NT2/D1 (cell line): ENCODE measurements around the gene CDK15.
"Not testable (repeated sequence)": the region's sequence is repeated elsewhere in the genome, so short reads cannot be mapped to it uniquely, and the experiment has no call there.

Experiments used
- DNase-seq: peaks from one replicate; pipeline ENCODE4 v3.0.0-alpha.2; 2011; ENCODE audit warnings: low read depth, low spot score
- H3K27me3 ChIP-seq: 2 replicates; pipeline ENCODE4 v1.6.0; 2011; ENCODE audit warnings: mild to moderate bottlenecking; ENCODE audit not compliant: insufficient read length, insufficient read depth
- H3K36me3 ChIP-seq: 2 replicates; pipeline ENCODE4 v1.6.1; 2011; ENCODE audit warnings: mild to moderate bottlenecking, low read length, mixed read lengths; ENCODE audit not compliant: insufficient read depth, insufficient read length
- H3K4me1 ChIP-seq: 2 replicates; pipeline ENCODE4 v1.5.1; 2011; ENCODE audit not compliant: insufficient read depth, insufficient read length
- H3K4me3 ChIP-seq: 2 replicates; pipeline ENCODE4 v1.5.1; 2011; ENCODE audit warnings: low read depth; ENCODE audit not compliant: insufficient read length
- H3K9ac ChIP-seq: 2 replicates; pipeline ENCODE4 v1.6.0; 2011; ENCODE audit warnings: low read depth; ENCODE audit not compliant: insufficient read length
- H3K9me3 ChIP-seq: 2 replicates; pipeline ENCODE4 v1.5.1; 2011; ENCODE audit warnings: mild to moderate bottlenecking, low read length; ENCODE audit not compliant: insufficient read depth
- SUZ12 ChIP-seq: IDR thresholded peaks from 2 replicates; pipeline ENCODE4 v1.6.1; 2011; ENCODE audit not compliant: insufficient read length, insufficient read depth; ENCODE audit errors: extremely low read depth
- YY1 ChIP-seq: IDR thresholded peaks from 2 replicates; pipeline ENCODE4 v1.6.1; 2011; ENCODE audit not compliant: insufficient read length, insufficient read depth
- ZNF274 ChIP-seq: IDR thresholded peaks from 2 replicates; pipeline ENCODE4 v1.6.1; 2011; ENCODE audit warnings: mild to moderate bottlenecking, low read depth, low read length

Gene CDK15

DNA sequence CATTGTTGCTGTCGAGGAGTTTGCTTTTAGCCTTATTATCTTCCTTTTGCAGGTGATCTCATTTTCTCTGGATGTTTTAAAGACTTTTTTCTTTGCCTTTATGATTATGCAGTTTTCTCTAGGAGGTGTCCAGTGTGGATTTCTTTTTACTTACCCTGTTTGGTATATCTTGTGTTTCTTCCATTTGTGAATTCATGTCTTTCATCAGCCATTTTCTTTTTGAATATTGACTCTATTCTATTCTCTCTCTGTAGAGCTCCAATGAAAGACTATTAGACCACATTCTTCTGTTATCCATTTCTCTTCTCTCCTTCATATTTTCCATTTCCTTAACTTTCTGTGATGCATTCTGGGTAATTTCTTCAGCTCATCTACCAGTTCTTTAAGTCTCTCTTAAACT lies 34.4 kb downstream of the CDK15 start:
- H3K9ac ChIP-seq, result no peak overlapping the region
- H3K4me3 ChIP-seq, result no peak overlapping the region
- TF ChIP-seq ZNF274 (no peak), YY1 (no peak), SUZ12 (no peak)
- no peak for DNase-seq
- H3K9me3 ChIP-seq, result 0 out of 2 replicates have a peak, but pooled peaks cover 9% of the 10 kb centered on the region
- no peaks in the 10 kb centered on the region for H3K27me3 ChIP-seq
- no peaks in the 10 kb centered on the region for H3K4me1 ChIP-seq
- H3K36me3 ChIP-seq, result no peaks in the 10 kb centered on the region

DNA sequence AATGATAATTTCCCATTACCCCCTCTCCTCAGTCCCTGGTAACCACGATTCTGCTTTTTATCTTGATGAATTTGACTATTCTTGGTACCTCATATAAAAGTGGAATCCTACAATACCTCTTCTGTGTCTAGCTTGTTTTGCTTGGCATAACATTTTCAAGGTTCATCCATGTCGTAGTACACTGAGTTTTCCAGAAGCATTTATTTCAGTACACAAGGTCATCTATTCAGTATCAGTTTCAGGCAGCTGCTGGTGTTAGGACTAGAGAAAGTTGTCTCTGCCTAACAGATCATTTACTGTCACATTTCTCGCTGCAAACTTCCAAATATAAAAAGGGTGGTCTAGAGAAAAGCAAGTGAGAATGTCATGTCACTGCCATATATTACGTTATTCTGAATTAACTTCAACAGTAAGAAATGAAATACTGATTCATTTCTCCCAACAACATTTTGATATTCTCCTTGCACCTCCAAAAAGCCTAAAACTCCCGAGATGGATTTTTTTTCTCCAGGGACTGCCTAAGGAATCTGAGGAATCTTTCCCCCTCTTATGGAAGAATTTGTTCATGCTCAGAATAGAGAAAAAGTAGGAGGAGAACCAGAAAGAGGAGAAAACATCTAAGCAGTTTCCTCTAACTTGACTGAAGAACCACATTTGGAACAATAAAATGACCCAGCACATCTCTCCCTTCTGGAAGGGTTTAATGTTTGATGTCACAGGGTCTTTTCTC lies 36.0 kb downstream of the CDK15 start:
- no peaks in the 10 kb centered on the region for H3K4me1 ChIP-seq
- no peaks in the 10 kb centered on the region for H3K27me3 ChIP-seq
- no peaks in the 10 kb centered on the region for H3K36me3 ChIP-seq
- no peak overlapping the region for H3K4me3 ChIP-seq
- no peak for DNase-seq
- H3K9me3 ChIP-seq, result 0 out of 2 replicates have a peak, but pooled peaks cover 9% of the 10 kb centered on the region
- H3K9ac ChIP-seq, result no peak overlapping the region
- TF ChIP-seq YY1 (no peak), ZNF274 (no peak)

DNA sequence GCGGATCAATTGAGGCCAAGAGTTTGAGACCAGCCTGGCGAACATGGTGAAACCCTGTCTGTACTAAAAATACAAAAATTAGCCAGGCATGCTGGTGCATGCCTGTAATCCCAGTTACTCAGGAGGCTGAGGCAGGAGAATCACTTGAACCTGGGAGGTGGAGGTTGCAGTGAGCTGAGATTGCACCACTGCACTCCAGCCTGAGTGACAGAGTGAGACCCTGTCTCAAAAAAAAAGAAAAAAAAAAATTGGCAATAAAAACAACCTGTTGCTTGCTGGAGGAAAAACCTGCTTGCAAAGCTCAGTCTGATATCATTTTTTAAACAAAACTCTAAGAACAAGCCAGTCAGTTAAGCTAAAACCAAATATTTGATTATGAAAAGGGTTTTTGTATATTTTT lies 38.6 kb downstream of the CDK15 start:
- not testable (repeated sequence) for H3K4me3 ChIP-seq, H3K27me3 ChIP-seq, H3K9me3 ChIP-seq, H3K36me3 ChIP-seq, H3K9ac ChIP-seq, DNase-seq, H3K4me1 ChIP-seq

DNA sequence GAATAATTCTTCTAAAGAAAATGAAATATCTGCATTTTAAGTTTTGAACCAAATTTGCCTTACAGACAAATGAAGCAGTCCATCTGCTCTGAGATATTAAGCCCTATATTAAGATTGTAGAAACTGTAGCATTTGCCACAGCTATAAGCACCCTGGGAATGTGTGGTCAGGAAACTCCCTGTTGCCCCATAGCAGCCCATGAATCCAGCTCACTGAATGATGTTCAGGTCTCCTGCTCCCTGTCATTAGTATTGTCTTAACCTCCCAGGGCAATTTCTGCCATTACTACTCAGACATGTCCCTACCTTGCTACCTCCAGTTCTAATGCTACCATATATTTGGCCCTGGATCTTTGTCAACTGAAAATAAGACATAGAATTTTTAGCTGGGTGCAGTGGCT lies 41.1 kb downstream of the CDK15 start:
- Histone ChIP-seq H3K36me3 (no peaks in the 10 kb centered on the region), H3K9ac (no peak overlapping the region), H3K4me3 (no peak overlapping the region), H3K27me3 (no peaks in the 10 kb centered on the region), H3K9me3 (no peaks in the 10 kb centered on the region), H3K4me1 (no peaks in the 10 kb centered on the region)
- DNase-seq, result no peak
- TF ChIP-seq SUZ12, result no peak
- no peak for TF ChIP-seq ZNF274
- TF ChIP-seq YY1, result no peak

DNA sequence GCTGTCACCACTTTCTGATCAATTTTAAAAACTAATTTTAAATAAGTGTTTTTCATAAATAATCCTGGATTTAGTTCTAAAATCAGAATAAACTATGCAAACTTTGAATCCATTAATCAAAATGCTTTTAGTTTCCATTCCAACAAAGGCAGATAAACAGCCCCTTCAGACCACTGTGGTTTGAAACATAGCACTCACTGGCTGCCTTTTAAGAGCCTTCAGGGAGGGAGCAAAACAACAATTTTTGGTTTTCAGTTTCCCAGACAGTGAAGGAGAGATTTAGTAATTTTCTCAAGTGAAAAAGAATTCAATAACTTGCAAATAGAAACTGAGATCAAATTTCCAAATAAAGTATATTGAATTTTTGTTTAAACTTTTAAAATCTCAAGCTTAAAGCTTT lies 46.1 kb downstream of the CDK15 start:
- H3K4me1 ChIP-seq, result no peaks in the 10 kb centered on the region
- no peak for DNase-seq
- no peak overlapping the region for H3K9ac ChIP-seq
- no peak overlapping the region for H3K4me3 ChIP-seq
- H3K27me3 ChIP-seq, result peaks cover 2% of the 10 kb centered on the region
- TF ChIP-seq ZNF274, result no peak
- TF ChIP-seq YY1, result no peak
- TF ChIP-seq SUZ12, result no peak
- no peaks in the 10 kb centered on the region for H3K36me3 ChIP-seq
- no peaks in the 10 kb centered on the region for H3K9me3 ChIP-seq

DNA sequence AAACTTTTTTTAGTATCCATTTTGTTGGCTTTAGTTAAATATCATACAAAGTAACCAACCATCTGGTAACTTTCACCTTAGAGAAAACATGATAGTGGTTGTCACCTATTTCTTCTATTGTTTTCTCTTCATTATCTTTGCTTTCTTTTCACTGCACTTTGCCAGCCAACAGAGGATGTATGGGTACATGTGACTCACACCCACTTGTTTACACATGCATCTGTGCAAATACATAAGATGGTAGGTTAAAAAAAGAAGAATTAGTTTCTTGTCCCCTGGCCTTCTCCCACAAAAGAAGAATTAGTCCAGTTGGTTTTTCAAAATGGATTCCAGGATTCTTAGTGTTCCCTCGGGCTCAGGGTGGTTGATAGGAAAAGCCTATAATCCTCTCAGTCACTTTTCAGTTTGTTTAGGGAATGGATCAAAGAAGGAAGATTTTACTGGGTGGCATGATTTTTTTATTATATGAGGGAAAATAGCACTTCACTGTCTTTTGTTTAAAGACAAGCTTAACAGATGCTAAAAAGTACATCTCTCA lies 46.6 kb downstream of the CDK15 start:
- TF ChIP-seq SUZ12 (no peak), ZNF274 (no peak), YY1 (no peak)

DNA sequence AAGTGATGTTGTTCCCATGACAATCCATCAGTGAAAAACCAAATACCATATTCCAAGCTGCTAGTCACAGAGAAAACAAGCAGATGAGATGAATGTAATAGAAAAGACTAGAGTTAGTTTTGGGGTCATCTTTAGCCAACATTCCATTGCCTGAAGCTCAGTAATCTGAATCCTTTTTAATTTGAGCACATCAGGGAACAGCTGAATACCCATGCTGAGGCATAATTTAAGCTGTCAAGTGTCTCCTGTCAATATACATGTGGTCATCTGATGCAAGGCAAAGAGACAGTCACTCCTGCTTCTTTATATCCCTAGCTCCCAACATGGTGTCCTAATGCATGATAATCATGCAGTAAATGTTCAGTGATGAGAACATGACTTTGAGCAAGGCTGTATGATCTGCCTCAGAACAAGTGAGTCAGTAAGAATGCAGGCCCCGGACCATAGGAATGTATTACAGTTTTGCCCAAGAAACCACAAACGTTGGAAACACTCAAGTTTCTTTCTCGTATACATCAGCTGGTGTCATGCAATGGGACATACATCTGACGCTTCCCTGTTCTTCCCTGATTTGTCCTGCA lies 48.0 kb downstream of the CDK15 start:
- Histone ChIP-seq H3K9me3 (no peaks in the 10 kb centered on the region), H3K9ac (no peak overlapping the region), H3K36me3 (no peaks in the 10 kb centered on the region), H3K27me3 (peaks cover 3% of the 10 kb centered on the region), H3K4me1 (no peaks in the 10 kb centered on the region), H3K4me3 (no peak overlapping the region)
- TF ChIP-seq YY1 (no peak), ZNF274 (no peak), SUZ12 (no peak)
- DNase-seq, result no peak

More for the DNA sequence above, 46.6 kb downstream of the CDK15 start:
- Histone ChIP-seq H3K4me1 (no peaks in the 10 kb centered on the region), H3K9me3 (no peaks in the 10 kb centered on the region), H3K9ac (no peak overlapping the region), H3K36me3 (no peaks in the 10 kb centered on the region), H3K4me3 (no peak overlapping the region), H3K27me3 (peaks cover 3% of the 10 kb centered on the region)
- no peak for DNase-seq
